ENCODE results near the gene ARHGEF4. TPM values are rescaled to one million over a fixed set of nuclear protein-coding genes. Genes with fewer than 3 reads are reported as not detected.

ARHGEF4 gene
- polyA plus RNA-seq, 1 donor (not counting 4 experiments of a cell fraction or from before 2014, with no cell fraction given) = 22.6 TPM

- H3K9me1 ChIP-seq (ENCODE audit: control insufficient read depth, extremely low read depth, insufficient read depth, low read length) = no peaks in the 10 kb centered on the region
- H3K4me2 ChIP-seq (ENCODE audit: control insufficient read depth, extremely low read depth, insufficient read depth, low read depth, low read length) = no peak overlapping the region
- H3K79me2 ChIP-seq (ENCODE audit: control insufficient read depth, insufficient read depth, low read length) = peaks cover 43% of the 10 kb centered on the region
- H2AFZ ChIP-seq (ENCODE audit: control insufficient read depth, low read length) = no peak overlapping the region
- DNase-seq (ENCODE audit: low read depth, low spot score) = no peak
- H3K4me3 ChIP-seq (ENCODE audit: control insufficient read depth in 2 of 3, extremely low read depth in 1 of 3, insufficient read depth in 2 of 3, low read depth in 1 of 3, low read length in 3 of 3) = no peak overlapping the region
- H4K20me1 ChIP-seq (ENCODE audit: control insufficient read depth, extremely low read depth, insufficient read depth, low read length) = no peaks in the 10 kb centered on the region
- H3K9ac ChIP-seq (ENCODE audit: control insufficient read depth, extremely low read depth, insufficient read depth, low read length) = no peak overlapping the region
- no peaks in the 10 kb centered on the region for H3K27me3 ChIP-seq (ENCODE audit: control insufficient read depth, extremely low read depth, insufficient read depth, low read length)
- no peaks in the 10 kb centered on the region for H3K9me3 ChIP-seq (ENCODE audit: control insufficient read depth, low read depth, low read length)
- peaks cover 0 to 8% of the 10 kb centered on the region in 2 experiments for H3K36me3 ChIP-seq (ENCODE audit: control insufficient read depth in 2 of 2, extremely low read depth in 1 of 2, insufficient read depth in 2 of 2, low read length in 2 of 2)
- dilution Hi-C loops (cut with MboI; ENCODE audit: extremely low pct_ligation_motif_present, low sequenced_read_pairs) = no loop called here
- no peak for TF ChIP-seq EZH2 (IDR thresholded peaks at IDR 0.05; ENCODE audit: low read length)
- TF ChIP-seq CTCF (optimal IDR thresholded peaks at IDR 0.05 in 1 of 3, IDR thresholded peaks at IDR 0.05 in 1 of 3, conservative IDR thresholded peaks at IDR 0.05 in 1 of 3; ENCODE audit: extremely low read depth in 1 of 3, insufficient read depth in 2 of 3, low read length in 3 of 3) = no peak
- H3K27ac ChIP-seq (ENCODE audit: control insufficient read depth, insufficient read depth, low read length) = no peak overlapping the region
- no peak for FAIRE-seq
- H3K4me1 ChIP-seq (ENCODE audit: control insufficient read depth, extremely low read depth, insufficient read depth, low read length) = peaks cover 25% of the 10 kb centered on the region
Observed at GRCh38 chr2:130843321-130843985, 6.7 kb downstream of the ARHGEF4 start.

- peaks cover 23% of the 10 kb centered on the region for H3K4me1 ChIP-seq (ENCODE audit: control insufficient read depth, extremely low read depth, insufficient read depth, low read length)
- no peak for DNase-seq (ENCODE audit: low read depth, low spot score)
- H3K9me1 ChIP-seq (ENCODE audit: control insufficient read depth, extremely low read depth, insufficient read depth, low read length) = no peaks in the 10 kb centered on the region
- H3K4me3 ChIP-seq (ENCODE audit: control insufficient read depth in 2 of 3, extremely low read depth in 1 of 3, insufficient read depth in 2 of 3, low read depth in 1 of 3, low read length in 3 of 3) = no peak overlapping the region
- dilution Hi-C loops (cut with MboI; ENCODE audit: extremely low pct_ligation_motif_present, low sequenced_read_pairs) = no loop called here
- H3K27ac ChIP-seq (ENCODE audit: control insufficient read depth, insufficient read depth, low read length) = no peak overlapping the region
- H2AFZ ChIP-seq (ENCODE audit: control insufficient read depth, low read length) = no peak overlapping the region
- peaks cover 44% of the 10 kb centered on the region for H3K79me2 ChIP-seq (ENCODE audit: control insufficient read depth, insufficient read depth, low read length)
- H3K9me3 ChIP-seq (ENCODE audit: control insufficient read depth, low read depth, low read length) = no peaks in the 10 kb centered on the region
- H3K9ac ChIP-seq (ENCODE audit: control insufficient read depth, extremely low read depth, insufficient read depth, low read length) = no peak overlapping the region
- peaks cover 0 to 8% of the 10 kb centered on the region in 2 experiments for H3K36me3 ChIP-seq (ENCODE audit: control insufficient read depth in 2 of 2, extremely low read depth in 1 of 2, insufficient read depth in 2 of 2, low read length in 2 of 2)
- no peak overlapping the region for H3K4me2 ChIP-seq (ENCODE audit: control insufficient read depth, extremely low read depth, insufficient read depth, low read depth, low read length)
- no peaks in the 10 kb centered on the region for H3K27me3 ChIP-seq (ENCODE audit: control insufficient read depth, extremely low read depth, insufficient read depth, low read length)
- no peak for TF ChIP-seq CTCF (optimal IDR thresholded peaks at IDR 0.05 in 1 of 3, IDR thresholded peaks at IDR 0.05 in 1 of 3, conservative IDR thresholded peaks at IDR 0.05 in 1 of 3; ENCODE audit: extremely low read depth in 1 of 3, insufficient read depth in 2 of 3, low read length in 3 of 3)
- TF ChIP-seq EZH2 (IDR thresholded peaks at IDR 0.05; ENCODE audit: low read length) = no peak
- no peaks in the 10 kb centered on the region for H4K20me1 ChIP-seq (ENCODE audit: control insufficient read depth, extremely low read depth, insufficient read depth, low read length)
- no peak for FAIRE-seq
Observed at GRCh38 chr2:130844161-130844560, 7.4 kb downstream of the ARHGEF4 start.

Measured in keratinocyte (primary cell).